Body of pancreas (tissue), 4 donors: ENCODE data around the gene CMC1. TPM values are rescaled to one million over a fixed set of nuclear protein-coding genes. Genes with fewer than 3 reads are reported as not detected.

Source experiments
- ATAC-seq: fragments of 150-250 bp; one replicate; pipeline ENCODE4 v1.9.1; 2016
- DNase-seq, 4 donors: peaks; one replicate each; pipeline ENCODE4 v3.0.0-alpha.2; 2019
- H3K27ac ChIP-seq, 4 donors: fragments of 200-600 bp; sonication (generic); 1 replicate in 3 of 4; 2 replicates in 1 of 4; pipeline versions ENCODE4 v1.5.1 to v1.6.1; 2016 to 2019; ENCODE audit warnings: mild to moderate bottlenecking in 1 of 4, mixed read lengths in 1 of 4, moderate library complexity in 1 of 4
- H3K27me3 ChIP-seq, 2 donors: fragments of 200-600 bp; sonication (generic); one replicate each; pipeline ENCODE4 v1.6.0; 2016; ENCODE audit warnings: mild to moderate bottlenecking in 1 of 2
- H3K36me3 ChIP-seq, 2 donors: fragments of 200-600 bp; sonication (generic); replicated peaks in 1 of 2; 2 replicates each; pipeline ENCODE4 v1.5.1; 2016; ENCODE audit warnings: low read depth in 2 of 2; ENCODE audit not compliant: insufficient read depth in 1 of 2
- H3K4me1 ChIP-seq: fragments of 200-600 bp; sonication (generic); one replicate; pipeline ENCODE4 v1.6.0; 2016
- H3K4me3 ChIP-seq, 2 donors: fragments of 200-600 bp; sonication (generic); 1 replicate in 1 of 2; 2 replicates in 1 of 2; pipeline ENCODE4 v1.5.1; 2016 to 2019
- H3K9me3 ChIP-seq, 3 donors: fragments of 200-600 bp; sonication (generic); 1 replicate in 2 of 3; 2 replicates in 1 of 3; pipeline ENCODE4 v1.5.1; 2016
- CTCF ChIP-seq, 7 experiments: fragments of 450-650 bp in 4 of 7; fragments of 200-600 bp in 3 of 7; sonication (generic) in 3 of 7; IDR thresholded peaks; one replicate each; pipeline ENCODE4 v1.5.1; 2016 to 2019; ENCODE audit warnings: antibody characterized with exemption in 7 of 7
- POLR2A ChIP-seq, 3 donors: fragments of 450-650 bp; IDR thresholded peaks; one replicate each; pipeline ENCODE4 v1.6.1; 2016; ENCODE audit warnings: antibody characterized with exemption in 3 of 3, mild to moderate bottlenecking in 2 of 3
- WGBS, 2 donors: methylation state at CpG; one replicate each; pipeline ENCODE4 v1.1.5; 2017; 5-methylcytosine and 5-hydroxymethylcytosine counted together
- intact Hi-C: fragments of 100-400 bp; cut with DNase I; formaldehyde crosslinking; loops from one replicate; pipeline ENCODE4 v1.15.1; 2023
- total RNA-seq, 2 donors: library from RNA; depleted of rRNA; stranded (reverse); fragments of >200 nt; gene quantifications; one replicate each; pipeline ENCODE4 v1.1.0, GENCODE V29; 2016

The CMC1 gene
- total RNA-seq, 2 donors from 2014 or later = 2.6 to 5.4 TPM

DNA sequence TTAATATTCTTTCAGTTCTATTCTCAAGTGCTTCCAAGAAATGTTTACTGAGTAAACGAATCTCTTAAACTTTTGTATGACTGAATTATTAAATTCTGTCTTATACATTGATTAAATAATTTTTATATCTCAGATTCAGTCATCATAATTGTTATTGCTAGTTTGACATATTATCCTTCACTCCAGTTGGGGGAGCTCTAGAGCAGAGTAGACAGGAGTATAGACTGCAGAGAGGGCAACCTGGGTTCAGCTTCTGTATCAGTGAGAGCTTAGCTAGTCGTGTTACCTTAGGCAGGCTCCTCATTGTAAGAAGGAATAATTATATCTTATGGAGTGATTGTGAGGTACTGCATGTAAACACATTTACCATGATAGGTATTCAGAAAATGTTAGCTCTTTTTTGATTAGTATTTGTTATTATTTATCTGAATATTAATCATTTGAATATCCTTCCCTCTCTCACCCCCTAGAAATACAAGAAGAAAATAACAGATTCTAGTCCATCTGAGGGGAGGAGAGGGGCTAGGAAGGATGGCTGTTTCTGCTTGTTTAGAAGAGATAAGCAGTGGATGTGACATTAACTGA, 76.1 kb downstream of the CMC1 start:
- DNase-seq (peak in 3 of 4 donors; percentile 14 to 44 (median 38)), ATAC-seq (peak; percentile 69)
- Histone ChIP-seq H3K4me1 (no peaks in the 10 kb centered on the region), H3K27me3 (no peaks in the 10 kb centered on the region), H3K27ac (no peak overlapping the region), H3K4me3 (no peak overlapping the region), H3K36me3 (no peaks in the 10 kb centered on the region), H3K9me3 (no peaks in the 10 kb centered on the region)
- 16 to 21% methylated on average over 2 of the region's 2 CpGs for WGBS, 2 donors
- TF ChIP-seq CTCF (IDR thresholded peaks at IDR 0.05) = peak in 6 of 7 experiments; percentile 43 to 54 (median 48)
- no peak for TF ChIP-seq POLR2A (IDR thresholded peaks at IDR 0.05)
- intact Hi-C loops = loop anchor here (10.0 kb wide), 1 partner anchor 603 kb away; no protein-coding TSS in a partner anchor

- H3K36me3 ChIP-seq = peaks cover 0 to 7% of the 10 kb centered on the region in 2 donors
- intact Hi-C loops = no loop called here
- TF ChIP-seq POLR2A (IDR thresholded peaks at IDR 0.05) (no peak), CTCF (IDR thresholded peaks at IDR 0.05) (no peak)
Observed at GRCh38 chr3:28320981-28321380, 79.6 kb downstream of the CMC1 start.

GRCh38 chr3:28322464-28322863, 81.0 kb downstream of the CMC1 start:
- no peak for DNase-seq
- WGBS, 2 donors = 56 to 59% methylated on average over 1 of the region's 1 CpG

More at GRCh38 chr3:28320981-28321380, 79.6 kb downstream of the CMC1 start:
- no peak overlapping the region for H3K4me3 ChIP-seq
- H3K27me3 ChIP-seq = no peaks in the 10 kb centered on the region
- no peaks in the 10 kb centered on the region for H3K4me1 ChIP-seq
- no peak overlapping the region for H3K27ac ChIP-seq
- no peaks in the 10 kb centered on the region for H3K9me3 ChIP-seq
- ATAC-seq (no peak), DNase-seq (no peak)

DNA sequence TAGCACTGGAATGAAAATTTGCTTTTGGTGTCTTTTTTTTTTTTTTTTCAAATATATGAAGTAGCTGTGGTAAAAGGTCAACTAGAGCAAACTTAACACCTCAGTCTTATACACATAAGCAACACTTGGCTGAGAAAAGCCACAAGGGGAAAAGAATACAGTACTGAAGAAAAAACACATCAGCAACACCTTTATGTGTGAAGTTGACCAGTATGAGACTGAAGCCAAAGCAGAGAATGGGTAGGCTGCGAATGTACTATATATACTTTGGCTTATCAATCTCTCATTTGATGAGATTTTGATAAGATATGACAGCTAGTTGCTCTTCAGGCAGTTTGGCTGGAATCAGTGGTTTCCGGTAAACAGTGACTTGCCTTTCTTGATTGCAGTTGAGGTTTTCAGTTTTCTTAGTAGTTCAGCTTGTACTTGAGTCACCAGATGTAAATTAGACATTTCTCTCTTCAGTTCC, 85.1 kb downstream of the CMC1 start:
- ATAC-seq = no peak
- Histone ChIP-seq H3K4me3 (no peak overlapping the region), H3K27ac (no peak overlapping the region), H3K36me3 (peaks cover 0 to 7% of the 10 kb centered on the region in 2 donors), H3K27me3 (no peaks in the 10 kb centered on the region), H3K9me3 (no peaks in the 10 kb centered on the region), H3K4me1 (no peaks in the 10 kb centered on the region)
- no peak for TF ChIP-seq CTCF (IDR thresholded peaks at IDR 0.05)
- TF ChIP-seq POLR2A (IDR thresholded peaks at IDR 0.05) = no peak
- 60 to 77% methylated on average over 2 of the region's 2 CpGs for WGBS, 2 donors
- DNase-seq = no peak
- intact Hi-C loops = no loop called here

More at GRCh38 chr3:28322464-28322863, 81.0 kb downstream of the CMC1 start:
- no peaks in the 10 kb centered on the region for H3K9me3 ChIP-seq
- intact Hi-C loops = no loop called here
- TF ChIP-seq POLR2A (IDR thresholded peaks at IDR 0.05) (no peak), CTCF (IDR thresholded peaks at IDR 0.05) (no peak)
- no peak overlapping the region for H3K27ac ChIP-seq
- peaks cover 0 to 7% of the 10 kb centered on the region in 2 donors for H3K36me3 ChIP-seq
- H3K27me3 ChIP-seq = no peaks in the 10 kb centered on the region
- H3K4me3 ChIP-seq = no peak overlapping the region
- no peaks in the 10 kb centered on the region for H3K4me1 ChIP-seq
- ATAC-seq = no peak
